ENCODE measurements around the gene RPS27. TPM values are rescaled to one million over a fixed set of nuclear protein-coding genes. Genes with fewer than 3 reads are reported as not detected.

Gene RPS27
- 1,000 to 10,000 TPM; 1,800 to 2,084 TPM for total RNA-seq
- polyA plus RNA-seq (2013, experiment 1 of 2): 7,314 TPM
- polyA plus RNA-seq (2013, experiment 2 of 2): 7,010 TPM
- long read RNA-seq, experiment 1, transcript RPS27-201 (4 exons, 359 nt): major isoform, 163 of 178 reads
- long read RNA-seq, experiment 1, partial matches to known transcripts: 2 of 178 reads
- long read RNA-seq, experiment 1, other reads (novel, unspliced or antisense): 3 of 178 reads
- long read RNA-seq, experiment 2, transcript RPS27-204 (4 exons, 573 nt): major isoform, 8 of 13 reads
- long read RNA-seq, experiment 2, partial matches to known transcripts: 0 of 13 reads
- long read RNA-seq, experiment 2, other reads (novel, unspliced or antisense): 0 of 13 reads
- long read RNA-seq, experiment 3, transcript RPS27-201 (4 exons, 359 nt): major isoform, 307 of 312 reads
- long read RNA-seq, experiment 3, partial matches to known transcripts: 1 of 312 reads
- long read RNA-seq, experiment 3, other reads (novel, unspliced or antisense): 3 of 312 reads
- long read RNA-seq, experiment 4, partial matches to known transcripts: 0 of 3 reads
- long read RNA-seq, experiment 4, other reads (novel, unspliced or antisense): 3 of 3 reads

DNA sequence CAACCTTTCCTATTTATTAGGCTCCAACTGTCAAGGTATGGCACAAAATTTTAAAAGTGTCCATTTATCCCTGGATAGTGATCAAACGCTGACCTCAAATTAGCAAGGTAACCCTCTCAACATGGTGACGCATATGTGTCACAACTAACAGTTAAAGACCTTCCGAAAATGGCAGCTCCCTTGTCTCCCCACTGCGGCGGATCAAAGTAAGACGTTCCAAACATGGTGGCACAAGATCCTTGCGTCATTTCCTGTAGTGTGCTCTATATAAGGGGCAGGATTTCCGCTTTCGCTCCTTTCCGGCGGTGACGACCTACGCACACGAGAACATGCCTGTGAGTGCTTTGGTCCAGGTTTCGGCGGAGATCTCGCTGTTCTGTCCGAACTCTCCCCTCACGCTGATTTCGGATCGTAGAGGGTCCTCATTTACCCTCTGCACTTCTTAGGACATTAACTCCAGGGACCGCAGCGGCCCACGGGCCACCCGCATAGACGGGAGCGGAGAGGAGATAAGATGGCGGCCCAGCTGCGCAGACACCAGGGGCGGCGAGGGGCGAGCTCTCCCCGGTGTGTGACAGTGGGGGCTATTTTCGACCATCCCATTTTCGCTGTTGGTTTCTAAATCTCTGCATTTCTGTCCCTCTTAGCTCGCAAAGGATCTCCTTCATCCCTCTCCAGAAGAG lies at the start of gene RPS27:
Gene RPS27, plus strand, starts transcription at position 295 of the 683 bp plus-strand sequence. Its CDS starts 35 bp downstream, at position 330.
- Mint-ChIP-seq H3K36me3 (ENCODE audit: low read depth) (peaks cover 40% of the 10 kb centered on the region), H3K27me3 (ENCODE audit: insufficient read depth) (no peaks in the 10 kb centered on the region), H3K4me1 (peaks cover 15% of the 10 kb centered on the region), H3K9me3 (peaks cover 1% of the 10 kb centered on the region), H3K4me3 (peak within 1 kb of the TSS; percentile 95), H3K27ac (peak within 1 kb of the TSS; percentile 99)
- no peak for TF ChIP-seq CTCF (conservative IDR thresholded peaks at IDR 0.05)
- WGBS, 2 experiments (ENCODE audit: insufficient coverage in 1 of 2, insufficient read length in 1 of 2): 0 to 1% methylated on average over 23 to 36 of the region's 36 CpGs
- peak within 1 kb of the TSS; percentile 94 for H3K9ac ChIP-seq (ENCODE audit: extremely low read depth, low read length, poor library complexity, severe bottlenecking)
- H3K9me3 ChIP-seq (ENCODE audit: control insufficient read depth, low read length): no peaks in the 10 kb centered on the region
- peak; percentile 96 for DNase-seq
- H3K36me3 ChIP-seq (ENCODE audit: control insufficient read depth, insufficient read depth, low read length): peaks cover 44% of the 10 kb centered on the region
- H3K27ac ChIP-seq (ENCODE audit: low read depth, low read length): peak within 1 kb of the TSS; percentile 70
- H3K4me3 ChIP-seq (ENCODE audit: low read length): peak within 1 kb of the TSS; percentile 99
- no peaks in the 10 kb centered on the region for H3K4me1 ChIP-seq (ENCODE audit: control insufficient read depth, insufficient read depth, low read length)
- no peaks in the 10 kb centered on the region for H3K27me3 ChIP-seq (ENCODE audit: control insufficient read depth, insufficient read depth, low read length, poor library complexity, severe bottlenecking)

GRCh38 chr1:153941826-153942725 lies 48.5 kb upstream of the RPS27 start:
- Mint-ChIP-seq H3K4me1 (peaks cover 4% of the 10 kb centered on the region), H3K9me3 (no peaks in the 10 kb centered on the region), H3K36me3 (ENCODE audit: low read depth) (peaks cover 47% of the 10 kb centered on the region), H3K27me3 (ENCODE audit: insufficient read depth) (no peaks in the 10 kb centered on the region), H3K27ac (peak overlapping the region; percentile 64), H3K4me3 (no peak overlapping the region)
- no peak overlapping the region for H3K4me3 ChIP-seq (ENCODE audit: low read length)
- peaks cover 35% of the 10 kb centered on the region for H3K36me3 ChIP-seq (ENCODE audit: control insufficient read depth, insufficient read depth, low read length)
- no peak for TF ChIP-seq CTCF (conservative IDR thresholded peaks at IDR 0.05)
- H3K27me3 ChIP-seq (ENCODE audit: control insufficient read depth, insufficient read depth, low read length, poor library complexity, severe bottlenecking): no peaks in the 10 kb centered on the region
- no peak overlapping the region for H3K9ac ChIP-seq (ENCODE audit: extremely low read depth, low read length, poor library complexity, severe bottlenecking)
- H3K9me3 ChIP-seq (ENCODE audit: control insufficient read depth, low read length): no peaks in the 10 kb centered on the region
- H3K4me1 ChIP-seq (ENCODE audit: control insufficient read depth, insufficient read depth, low read length): no peaks in the 10 kb centered on the region
- no peak for DNase-seq
- H3K27ac ChIP-seq (ENCODE audit: low read depth, low read length): no peak overlapping the region
- 94% methylated on average over 23 to 34 of the region's 34 CpGs for WGBS, 2 experiments (ENCODE audit: insufficient coverage in 1 of 2, insufficient read length in 1 of 2)

All from endodermal cell (in vitro differentiated cells).